ENCODE data around the gene ARHGEF28. TPM values are rescaled to one million over a fixed set of nuclear protein-coding genes. Genes with fewer than 3 reads are reported as not detected.
A peak's percentile ranks its signal among the peaks of the same experiment; 100 is the strongest.

The ARHGEF28 gene
- polyA plus RNA-seq, 3 donors, result not detected

GRCh38 chr5:73950441-73950873, 324.5 kb downstream of the ARHGEF28 start:
- Histone ChIP-seq H2AFZ (ENCODE audit: insufficient read depth, low read depth, low read length, poor library complexity, severe bottlenecking) (no peak overlapping the region), H3K79me2 (ENCODE audit: insufficient read depth, low read length) (no peaks in the 10 kb centered on the region), H3K4me3 (replicated peaks in 1 of 3; ENCODE audit: low read depth in 2 of 3, low read length in 3 of 3) (no peak overlapping the region), H4K20me1 (ENCODE audit: insufficient read depth, low read length) (no peaks in the 10 kb centered on the region), H3K36me3 (replicated peaks in 1 of 2; ENCODE audit: control insufficient read depth in 1 of 2, insufficient read depth in 2 of 2, low read length in 2 of 2) (no peaks in the 10 kb centered on the region), H3K4me1 (ENCODE audit: control insufficient read depth in 1 of 2, insufficient read depth in 2 of 2, low read length in 2 of 2) (no peaks in the 10 kb centered on the region), H3K9ac (ENCODE audit: insufficient read depth, low read length, poor library complexity, severe bottlenecking) (no peak overlapping the region), H3K27me3 (ENCODE audit: control insufficient read depth in 2 of 2, insufficient read depth in 2 of 2, low read length in 2 of 2) (peaks cover 2% of the 10 kb centered on the region in 2 donors), H3K4me2 (replicated peaks; ENCODE audit: extremely low read depth, low read length, poor library complexity, severe bottlenecking) (no peak overlapping the region), H3K9me3 (replicated peaks in 1 of 2; ENCODE audit: control insufficient read depth in 1 of 2, insufficient read depth in 1 of 2, low read length in 2 of 2) (no peaks in the 10 kb centered on the region), H3K27ac (ENCODE audit: low read depth in 1 of 2, low read length in 2 of 2) (no peak overlapping the region)
- Mint-ChIP-seq H3K4me1 (no peaks in the 10 kb centered on the region), H3K36me3 (no peaks in the 10 kb centered on the region), H3K27me3 (ENCODE audit: low read depth in 3 of 3) (peaks cover 1 to 7% (median 2%) of the 10 kb centered on the region in 3 donors), H3K4me3 (no peak overlapping the region), H3K9me3 (peaks cover 0 to 7% (median 2%) of the 10 kb centered on the region in 7 donors), H3K27ac (peak overlapping the region in 1 of 7 donors; percentile 16)
- intact Hi-C loops (cut with micrococcal nuclease), result no loop called here
- no peak for DNase-seq
- TF ChIP-seq CTCF (IDR thresholded peaks at IDR 0.05), result no peak
- WGBS (ENCODE audit: insufficient coverage), result 40% methylated on average over 1 of the region's 3 CpGs

DNA sequence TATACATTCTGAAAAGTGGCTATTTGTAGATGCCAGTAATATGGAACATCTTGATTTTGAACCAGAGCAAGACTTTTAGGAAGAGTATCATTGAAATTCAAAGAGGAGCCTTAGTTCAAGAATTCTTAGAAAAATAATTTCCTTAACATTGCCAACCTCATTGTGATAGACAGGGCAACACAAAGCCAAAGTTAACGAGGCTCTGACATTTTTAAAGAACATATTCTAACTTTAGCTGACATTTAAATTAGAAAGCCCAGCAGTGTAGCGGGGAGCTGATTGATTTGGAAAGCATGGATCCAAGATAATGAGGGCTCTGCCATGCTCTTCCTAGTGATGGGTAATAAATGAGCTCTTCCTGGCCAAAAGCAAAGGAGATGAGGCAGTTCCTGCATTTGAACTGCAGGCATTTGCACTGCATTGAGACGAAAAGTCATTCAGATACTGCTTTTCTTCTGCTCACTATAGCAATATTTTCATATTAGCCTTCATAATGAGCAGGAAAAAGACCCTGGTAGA, 325.0 kb downstream of the ARHGEF28 start:
- no peak overlapping the region for H3K9ac ChIP-seq (ENCODE audit: insufficient read depth, low read length, poor library complexity, severe bottlenecking)
- Mint-ChIP-seq H3K4me3 (no peak overlapping the region), H3K9me3 (peaks cover 0 to 7% (median 2%) of the 10 kb centered on the region in 7 donors), H3K27ac (no peak overlapping the region), H3K4me1 (no peaks in the 10 kb centered on the region), H3K36me3 (no peaks in the 10 kb centered on the region), H3K27me3 (ENCODE audit: low read depth in 3 of 3) (peaks cover 2 to 7% (median 2%) of the 10 kb centered on the region in 3 donors)
- no peaks in the 10 kb centered on the region for H3K79me2 ChIP-seq (ENCODE audit: insufficient read depth, low read length)
- H4K20me1 ChIP-seq (ENCODE audit: insufficient read depth, low read length), result no peaks in the 10 kb centered on the region
- DNase-seq, result no peak
- no peak overlapping the region for H3K4me3 ChIP-seq (replicated peaks in 1 of 3; ENCODE audit: low read depth in 2 of 3, low read length in 3 of 3)
- no peak overlapping the region for H3K4me2 ChIP-seq (replicated peaks; ENCODE audit: extremely low read depth, low read length, poor library complexity, severe bottlenecking)
- peaks cover 2% of the 10 kb centered on the region in 2 donors for H3K27me3 ChIP-seq (ENCODE audit: control insufficient read depth in 2 of 2, insufficient read depth in 2 of 2, low read length in 2 of 2)
- no peak overlapping the region for H2AFZ ChIP-seq (ENCODE audit: insufficient read depth, low read depth, low read length, poor library complexity, severe bottlenecking)
- H3K27ac ChIP-seq (ENCODE audit: low read depth in 1 of 2, low read length in 2 of 2), result no peak overlapping the region
- intact Hi-C loops (cut with micrococcal nuclease), result no loop called here
- H3K4me1 ChIP-seq (ENCODE audit: control insufficient read depth in 1 of 2, insufficient read depth in 2 of 2, low read length in 2 of 2), result no peaks in the 10 kb centered on the region
- H3K36me3 ChIP-seq (replicated peaks in 1 of 2; ENCODE audit: control insufficient read depth in 1 of 2, insufficient read depth in 2 of 2, low read length in 2 of 2), result no peaks in the 10 kb centered on the region
- 100% methylated on average over 1 of the region's 3 CpGs for WGBS (ENCODE audit: insufficient coverage)
- TF ChIP-seq CTCF (IDR thresholded peaks at IDR 0.05), result no peak
- H3K9me3 ChIP-seq (replicated peaks in 1 of 2; ENCODE audit: control insufficient read depth in 1 of 2, insufficient read depth in 1 of 2, low read length in 2 of 2), result no peaks in the 10 kb centered on the region

Measured in CD14-positive monocyte (primary cell).